NK-92 (cell line): ENCODE measurements around the gene CFDP1.

Source experiments
- DNase-seq: peaks from one replicate; lab custom pipeline; 2025; ENCODE audit not compliant: unreplicated experiment; lab: John Stamatoyannopoulos, UW

The CFDP1 gene

DNA sequence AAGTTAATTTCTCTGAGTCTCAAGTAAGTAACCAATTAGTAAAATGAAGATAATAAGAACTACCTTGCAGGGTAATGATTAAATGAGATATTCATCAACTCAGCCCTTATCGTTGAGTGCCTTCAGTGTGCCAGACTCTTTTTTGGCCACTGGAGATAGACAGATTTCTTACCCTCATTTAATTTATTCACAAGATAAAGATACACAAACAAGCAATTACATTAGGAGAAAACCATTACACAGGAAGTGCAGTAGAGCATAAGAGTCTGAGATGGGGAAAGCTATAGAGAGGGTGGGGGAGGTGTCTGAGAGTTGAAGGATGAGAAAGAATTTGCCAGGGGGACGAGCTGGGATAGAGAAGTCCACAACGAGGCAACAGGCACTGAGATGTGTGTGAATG is 109.4 kb downstream of the CFDP1 start:
- DNase-seq, result no peak

- no peak for DNase-seq
Observed at GRCh38 chr16:75323198-75323597, 110.1 kb downstream of the CFDP1 start.

- no peak for DNase-seq
Observed at GRCh38 chr16:75322740-75323139, 110.6 kb downstream of the CFDP1 start.

DNA sequence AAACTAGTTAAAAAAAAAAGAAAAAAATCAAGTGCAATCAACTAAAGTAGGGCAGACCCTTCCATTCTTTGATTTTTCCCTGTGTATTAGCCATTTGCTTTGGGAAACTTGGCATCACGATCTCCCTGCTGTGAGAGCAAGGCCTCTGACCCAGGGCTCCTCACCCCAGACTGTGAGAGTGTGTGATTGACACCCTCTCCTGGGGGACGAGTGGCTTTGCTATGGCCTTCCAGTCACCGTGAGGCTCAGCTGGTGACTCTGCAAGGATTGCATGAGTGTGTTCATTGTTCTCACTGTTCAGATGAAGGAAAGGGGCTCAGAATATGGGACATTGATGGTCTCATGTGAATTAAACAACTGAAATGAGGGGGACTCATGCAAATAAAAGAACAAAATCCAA is 112.9 kb downstream of the CFDP1 start:
- no peak for DNase-seq

- DNase-seq, result no peak
Observed at GRCh38 chr16:75319513-75320411, 113.5 kb downstream of the CFDP1 start.

GRCh38 chr16:75318737-75319136 is 114.6 kb downstream of the CFDP1 start:
- DNase-seq, result no peak

DNA sequence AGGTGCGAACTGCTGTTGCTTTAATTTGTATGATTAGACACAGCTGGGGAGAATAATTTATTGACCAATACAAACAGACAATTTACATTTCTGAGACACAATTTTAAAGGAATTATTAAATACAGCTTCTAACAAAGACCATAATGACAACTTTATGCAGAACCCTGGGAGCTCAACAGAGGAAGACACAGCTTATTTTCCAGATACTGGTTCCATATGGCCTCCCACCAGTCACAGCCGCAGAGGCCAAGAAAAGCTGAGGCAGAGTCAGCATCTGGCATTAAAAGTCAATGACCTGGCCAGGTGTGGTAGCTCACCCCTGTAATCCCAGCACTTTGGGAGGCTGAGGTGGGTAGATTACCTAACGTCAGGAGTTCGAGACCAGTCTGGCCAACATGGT is 115.8 kb downstream of the CFDP1 start:
- DNase-seq, result no peak

DNA sequence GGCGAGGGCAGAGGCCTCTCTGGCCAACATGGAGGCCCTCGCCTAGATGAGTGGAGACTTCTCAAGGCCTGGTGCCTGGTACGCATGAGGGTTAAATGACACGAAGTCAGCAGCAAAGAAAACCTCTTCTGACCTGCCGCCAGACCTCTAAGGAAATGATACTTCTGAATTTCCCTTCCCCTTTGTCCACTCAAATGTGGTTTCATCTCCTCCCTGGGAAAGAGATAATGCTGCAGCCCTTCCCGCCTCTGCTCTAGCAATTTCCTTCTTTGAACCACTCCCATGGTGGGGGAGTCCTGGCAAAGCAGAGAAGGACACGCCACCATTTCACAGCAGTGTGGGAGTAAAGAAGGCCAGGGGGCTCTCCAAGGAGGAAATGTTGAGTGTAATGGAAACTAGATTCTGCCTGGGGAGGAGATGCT is 116.2 kb downstream of the CFDP1 start:
- no peak for DNase-seq

DNA sequence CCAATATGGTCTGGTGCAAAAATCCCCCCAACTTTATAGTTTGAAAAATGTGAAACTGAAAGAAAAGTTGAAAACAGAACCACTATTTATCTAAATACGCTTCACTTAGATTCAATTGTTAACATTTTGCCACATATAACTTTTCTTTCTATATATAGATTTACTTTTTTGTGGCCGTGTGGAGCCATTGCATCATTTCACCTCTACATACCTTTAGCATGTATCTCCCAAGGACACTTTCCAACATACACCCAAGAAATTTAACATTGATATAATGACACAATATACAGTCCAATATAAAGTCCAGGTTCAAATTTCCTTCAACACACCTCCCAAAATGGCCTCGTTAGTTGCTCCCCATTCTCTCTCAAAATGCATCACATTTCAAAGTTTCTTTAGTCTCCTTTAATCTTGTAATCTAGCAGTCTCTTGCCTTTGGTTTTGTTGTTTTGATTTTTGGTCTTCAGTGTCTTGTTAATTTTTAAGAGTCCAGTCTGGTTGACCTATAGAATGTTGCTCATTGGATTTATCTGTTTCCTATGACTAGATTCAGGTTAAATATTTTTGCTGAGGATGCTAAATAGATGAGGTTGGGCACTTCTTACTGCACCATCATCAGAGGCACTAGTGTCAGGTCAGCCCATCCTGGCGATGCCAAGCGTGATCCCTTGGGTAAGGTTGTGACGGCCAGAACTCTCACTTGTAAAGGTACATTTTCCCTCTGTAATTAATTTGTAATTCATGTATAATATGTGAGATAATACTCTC is 117.6 kb downstream of the CFDP1 start:
- DNase-seq, result no peak

GRCh38 chr16:75312875-75313274 is 120.4 kb downstream of the CFDP1 start:
- DNase-seq, result no peak

DNA sequence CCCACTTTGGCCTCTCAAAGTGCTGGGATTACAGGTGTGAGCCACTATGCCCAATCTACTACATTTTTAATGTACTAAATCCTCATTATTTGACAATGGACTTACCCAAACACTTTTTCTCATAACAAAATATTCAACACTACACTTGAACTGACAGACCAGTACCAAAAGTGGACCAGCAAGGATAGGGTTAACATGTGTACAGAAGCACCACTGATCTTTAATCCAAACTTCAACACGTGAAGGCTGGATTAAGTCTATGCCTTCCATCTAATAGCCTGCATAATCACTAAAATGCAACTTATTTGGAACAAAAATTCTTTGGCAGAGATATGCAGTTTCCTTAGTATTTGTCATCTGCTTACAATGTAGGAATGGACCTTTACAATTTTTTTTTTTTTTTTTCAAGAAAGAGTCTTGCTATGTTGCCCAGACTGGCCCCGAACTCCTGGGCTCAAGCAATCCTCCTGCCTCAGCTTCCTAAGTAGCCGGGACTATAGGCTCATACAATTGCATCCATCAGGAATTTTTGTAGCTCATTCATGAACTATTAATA is 121.8 kb downstream of the CFDP1 start:
- DNase-seq, result no peak

DNA sequence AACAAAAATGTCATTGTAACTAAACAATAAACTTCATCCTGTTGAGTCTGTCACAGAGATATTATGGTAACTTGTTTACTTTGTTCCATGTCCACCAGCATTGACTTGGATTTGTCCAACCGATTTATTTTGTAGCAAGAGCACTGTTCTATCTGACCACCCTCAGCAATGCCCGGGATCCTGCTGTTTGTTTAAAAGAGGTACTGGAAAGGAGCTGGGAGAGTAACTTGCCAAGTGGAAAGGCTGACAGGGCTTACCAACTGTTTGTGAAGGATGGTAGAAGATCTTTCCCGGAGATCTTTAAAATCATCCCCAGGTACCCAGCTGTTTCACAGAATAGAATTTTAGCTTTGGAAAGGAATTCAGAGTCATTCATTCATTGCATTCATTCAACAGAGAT is 122.8 kb downstream of the CFDP1 start:
- DNase-seq, result no peak

GRCh38 chr16:75309899-75310430 is 123.3 kb downstream of the CFDP1 start:
- no peak for DNase-seq

DNA sequence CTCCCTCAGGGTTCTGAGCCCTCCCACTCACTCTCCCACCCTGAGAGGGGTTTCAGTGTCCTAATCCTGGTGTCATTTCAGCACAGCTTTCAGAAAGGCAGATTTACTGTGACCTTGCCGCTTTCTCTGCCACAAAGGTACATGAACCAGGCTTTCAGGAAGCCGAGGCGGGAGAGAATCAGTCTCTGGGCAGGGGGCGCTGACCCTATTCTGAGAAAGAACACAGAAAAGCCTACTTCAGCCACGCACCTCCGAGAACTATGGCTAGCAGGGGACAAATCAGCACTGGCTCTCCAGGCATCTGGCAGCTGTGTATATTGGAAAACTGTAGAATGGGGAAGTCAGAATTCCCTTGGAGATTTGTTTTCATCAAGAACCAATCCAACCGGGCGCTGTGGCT is 124.1 kb downstream of the CFDP1 start:
- no peak for DNase-seq

DNA sequence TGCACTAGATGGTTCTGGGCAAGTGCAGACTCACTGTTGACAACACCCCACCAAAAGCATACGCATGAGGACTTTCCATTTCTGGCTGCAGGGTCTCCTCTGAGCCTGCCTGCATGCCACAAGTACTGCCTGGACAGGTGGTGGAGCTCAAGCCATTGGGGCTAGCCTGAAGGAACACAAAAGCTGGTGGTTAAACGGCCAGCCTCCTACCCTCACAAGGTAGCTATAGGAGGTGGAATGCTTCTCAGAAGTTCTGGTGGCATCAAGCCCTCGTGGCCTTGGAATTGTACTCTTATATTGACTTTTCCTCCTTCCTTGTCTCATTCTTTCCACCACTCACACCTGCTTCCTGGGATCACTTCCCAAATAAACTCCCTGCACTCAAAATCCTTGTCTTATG is 125.3 kb downstream of the CFDP1 start:
- no peak for DNase-seq

DNA sequence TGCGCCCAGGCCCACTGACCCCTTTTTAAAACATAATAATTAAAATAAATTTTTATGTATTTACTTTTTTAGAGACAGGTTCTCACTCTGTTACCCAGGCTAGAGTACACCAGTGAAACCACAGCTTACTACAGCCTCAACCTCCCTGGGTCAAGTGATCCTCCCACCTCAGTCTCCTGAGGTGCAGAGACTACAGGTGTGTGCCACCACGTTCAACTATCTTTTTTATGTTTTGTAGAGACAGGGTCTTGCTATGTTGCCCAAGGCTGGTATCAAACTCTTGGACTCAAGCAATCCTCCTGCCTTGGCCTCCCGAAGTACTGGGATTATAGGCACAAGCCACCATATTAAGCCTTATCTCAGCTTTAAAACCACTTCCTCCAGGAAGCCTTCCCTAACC is 125.8 kb downstream of the CFDP1 start:
- no peak for DNase-seq

DNA sequence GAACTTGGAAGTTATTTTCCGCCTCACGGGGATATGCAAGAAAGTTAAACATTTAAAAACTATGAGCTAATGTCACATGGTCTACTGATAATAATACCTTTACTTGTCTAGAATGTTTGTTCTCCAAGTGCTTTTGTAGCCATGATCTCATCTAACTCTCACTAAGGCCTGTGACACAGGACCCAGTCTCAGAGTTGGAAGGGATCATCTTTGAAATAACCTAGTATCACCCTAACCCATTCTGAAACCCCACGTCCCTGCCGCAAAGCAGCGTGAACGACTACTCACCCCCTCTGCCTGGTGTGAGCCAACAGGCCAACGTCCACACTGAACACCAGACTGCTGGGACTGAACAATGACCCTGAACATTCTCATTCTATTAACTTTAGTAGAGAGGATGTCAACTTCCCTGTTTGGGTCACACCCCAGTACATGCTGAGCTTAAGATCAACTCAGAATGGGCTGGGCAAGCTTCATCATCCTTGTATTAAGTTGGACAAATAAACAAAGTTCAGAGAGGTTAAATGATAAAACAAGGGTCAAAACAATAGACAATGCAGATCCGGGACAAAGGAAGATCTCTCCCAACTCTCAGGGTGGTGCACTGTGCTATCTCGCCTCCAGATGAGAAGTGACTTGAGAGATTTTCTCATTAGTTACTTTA is 127.1 kb downstream of the CFDP1 start:
- no peak for DNase-seq

DNA sequence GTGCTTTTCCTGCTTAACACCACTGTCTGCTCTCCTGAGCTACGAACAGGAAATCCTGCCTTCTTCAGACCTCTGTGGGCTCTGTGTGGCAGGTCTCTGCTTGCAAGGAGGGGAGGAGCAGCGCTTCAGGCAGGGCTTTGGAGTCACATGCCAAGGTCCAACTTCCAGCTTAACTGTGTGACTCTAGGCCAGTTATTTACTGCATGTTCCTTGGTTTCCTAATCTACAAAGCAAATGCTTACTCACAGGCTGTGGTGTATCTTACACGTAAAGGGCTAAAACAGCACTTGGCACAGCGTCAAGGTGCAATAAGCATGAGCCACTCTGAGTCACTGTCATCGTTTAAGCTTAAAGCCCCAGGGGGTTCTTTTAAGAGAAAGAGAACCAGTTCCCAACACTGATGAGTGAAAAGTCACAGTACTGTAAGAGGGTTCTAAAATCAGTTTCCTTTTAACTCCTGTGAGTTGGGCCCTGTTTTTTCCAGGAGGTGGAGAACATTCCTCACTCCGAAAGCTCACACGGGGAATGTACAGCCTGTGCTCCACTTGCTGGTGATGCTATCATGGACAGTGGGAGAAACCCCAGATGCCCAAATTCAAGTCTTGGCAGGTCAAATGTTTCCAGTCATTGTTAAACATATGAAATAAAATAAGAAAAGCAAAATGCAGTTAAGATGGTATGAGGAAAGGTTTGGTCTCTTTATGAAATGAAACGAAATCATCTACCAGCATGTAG is 127.8 kb downstream of the CFDP1 start:
- DNase-seq, result no peak

DNA sequence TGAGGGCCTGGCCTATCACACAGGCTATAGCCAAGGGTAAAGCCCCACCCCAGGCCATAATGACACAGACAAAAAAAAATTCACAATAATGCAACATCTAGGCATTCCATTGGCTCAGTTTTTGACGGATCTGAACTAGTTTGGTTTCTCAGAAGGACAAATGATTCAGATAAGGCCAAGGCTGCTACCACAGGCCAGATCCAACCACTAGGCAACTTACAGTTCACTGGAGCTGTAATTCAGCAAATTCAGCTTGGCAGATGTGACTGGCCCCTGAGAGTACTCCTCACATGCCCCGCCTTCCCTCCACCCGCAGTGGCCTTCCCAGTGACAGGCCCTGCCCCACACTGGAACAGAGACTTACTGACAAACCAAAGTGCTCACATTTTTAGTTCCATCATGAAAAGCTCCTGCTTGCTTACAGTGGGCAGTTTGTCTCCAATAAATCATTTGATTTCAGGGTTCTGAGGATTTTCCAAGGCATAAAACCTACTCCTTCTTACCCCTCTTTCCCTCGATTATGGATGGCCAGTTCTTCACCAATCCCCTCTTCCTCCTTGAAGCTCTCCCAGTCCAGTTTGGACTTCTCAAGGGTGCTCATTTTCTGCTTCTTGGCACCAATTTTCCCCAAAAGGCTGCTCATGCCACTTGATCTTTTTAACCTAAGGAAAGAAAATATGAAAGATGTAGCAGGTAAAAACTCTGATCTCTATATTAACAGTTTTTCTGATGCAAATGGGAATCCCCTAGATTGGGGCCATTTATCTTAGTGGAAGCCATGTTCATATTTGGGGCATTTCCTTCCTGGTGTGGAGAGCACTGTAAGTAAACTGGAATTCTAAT is 128.6 kb downstream of the CFDP1 start:
- DNase-seq, result no peak

DNA sequence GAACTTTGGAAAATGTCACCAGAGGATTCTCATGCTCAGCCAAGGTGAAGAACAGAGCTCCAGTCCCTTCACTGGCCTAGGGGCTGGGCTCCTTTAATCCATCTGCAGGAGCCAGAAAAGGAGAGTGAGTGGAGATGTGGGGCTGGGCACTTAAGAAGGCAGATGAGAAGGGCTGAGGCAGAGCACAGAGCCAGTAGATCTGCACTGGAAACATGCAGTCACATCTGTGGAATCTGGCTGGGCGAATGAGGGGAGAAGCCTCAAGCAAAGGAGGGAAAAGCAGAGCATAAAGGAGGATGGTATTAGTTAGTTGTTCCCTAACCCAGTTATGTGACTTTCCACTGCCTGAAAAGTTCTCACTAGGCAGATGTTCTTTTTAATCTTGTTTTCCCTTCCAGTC is 131.5 kb downstream of the CFDP1 start:
- no peak for DNase-seq
